Aorta (tissue), 5 donors: ENCODE measurements around the gene PRKCE. TPM values are rescaled to one million over a fixed set of nuclear protein-coding genes. Genes with fewer than 3 reads are reported as not detected.

Experiments
- ATAC-seq: fragments of 200-7000 bp; cut with Tn5 transposase; one replicate; pipeline ENCODE4 v1.9.1; 2022; ENCODE audit warnings: moderate library complexity; ENCODE audit not compliant: low FRiP score
- DNase-seq, 2 donors: peaks; one replicate each; pipeline ENCODE4 v3.0.0-alpha.2; 2020
- H3K27ac ChIP-seq, 2 donors: one replicate each; pipeline ENCODE4 v1.5.1; 2013; ENCODE audit warnings: low read length in 2 of 2, mild to moderate bottlenecking in 2 of 2, moderate library complexity in 2 of 2, control low read depth in 1 of 2, inconsistent platforms in 1 of 2, low read depth in 1 of 2
- H3K27me3 ChIP-seq, 2 donors: one replicate each; pipeline ENCODE4 v1.6.1; 2013; ENCODE audit warnings: control low read depth in 1 of 2, low read length in 1 of 2, mild to moderate bottlenecking in 1 of 2, moderate library complexity in 1 of 2; ENCODE audit not compliant: insufficient read depth in 2 of 2, control insufficient read depth in 1 of 2
- H3K36me3 ChIP-seq, 2 donors: one replicate each; pipeline ENCODE4 v1.6.1; 2013; ENCODE audit warnings: control low read depth in 1 of 2, low read length in 1 of 2, mild to moderate bottlenecking in 1 of 2; ENCODE audit not compliant: insufficient read depth in 2 of 2, control insufficient read depth in 1 of 2
- H3K4me1 ChIP-seq, 2 donors: one replicate each; pipeline ENCODE4 v1.6.1; 2013; ENCODE audit warnings: low read length in 2 of 2, control low read depth in 1 of 2, mild to moderate bottlenecking in 1 of 2, moderate library complexity in 1 of 2; ENCODE audit not compliant: insufficient read depth in 2 of 2, control insufficient read depth in 1 of 2
- H3K4me3 ChIP-seq, 2 donors: one replicate each; pipeline ENCODE4 v1.5.1; 2013; ENCODE audit warnings: low read length in 2 of 2, control low read depth in 1 of 2, mild to moderate bottlenecking in 1 of 2
- H3K9me3 ChIP-seq: one replicate; pipeline ENCODE4 v1.6.1; 2013; ENCODE audit warnings: mild to moderate bottlenecking, low read length; ENCODE audit not compliant: control insufficient read depth
- WGBS, 2 donors: extraction: QIAGEN DNeasy Blood & Tissue Kit; methylation state at CpG; one replicate each; pipeline ENCODE4 v1.1.7; 2013; 5-methylcytosine and 5-hydroxymethylcytosine counted together
- intact Hi-C, 2 donors: fragments of 100-400 bp; cut with DNase I; formaldehyde crosslinking; loops; one replicate each; pipeline versions ENCODE4 v1.14.2 to v1.15.0; 2022
- polyA plus RNA-seq, 2 donors: library from polyadenylated mRNA; stranded (reverse); fragments of 200-250 nt; gene quantifications; one replicate each; pipeline ENCODE4 v1.2.3, GENCODE V29; 2013
- total RNA-seq, 2 donors: library from RNA; stranded (reverse); fragmentation: NEBNext Ultra II Directional; extraction: Animal tissue kit (Norgen Biotek cat#: 25700); gene quantifications; one replicate each; pipeline ENCODE4 v1.2.1, GENCODE V29; 2021
- donor health status: healthy with polysubstance abuse.
- donor health status: Bipolar disorder and iron deficiency.
- donor health status: DM: no; HTN: no; CAD: no.
- donor health status: DM: no; HTN: no; CAD: no.
- donor health status: DM: yes; HTN: yes; CAD: no.

Gene PRKCE
- total and polyA plus RNA-seq, 4 donors = 1.5 to 23.8 (median 11.2) TPM

DNA sequence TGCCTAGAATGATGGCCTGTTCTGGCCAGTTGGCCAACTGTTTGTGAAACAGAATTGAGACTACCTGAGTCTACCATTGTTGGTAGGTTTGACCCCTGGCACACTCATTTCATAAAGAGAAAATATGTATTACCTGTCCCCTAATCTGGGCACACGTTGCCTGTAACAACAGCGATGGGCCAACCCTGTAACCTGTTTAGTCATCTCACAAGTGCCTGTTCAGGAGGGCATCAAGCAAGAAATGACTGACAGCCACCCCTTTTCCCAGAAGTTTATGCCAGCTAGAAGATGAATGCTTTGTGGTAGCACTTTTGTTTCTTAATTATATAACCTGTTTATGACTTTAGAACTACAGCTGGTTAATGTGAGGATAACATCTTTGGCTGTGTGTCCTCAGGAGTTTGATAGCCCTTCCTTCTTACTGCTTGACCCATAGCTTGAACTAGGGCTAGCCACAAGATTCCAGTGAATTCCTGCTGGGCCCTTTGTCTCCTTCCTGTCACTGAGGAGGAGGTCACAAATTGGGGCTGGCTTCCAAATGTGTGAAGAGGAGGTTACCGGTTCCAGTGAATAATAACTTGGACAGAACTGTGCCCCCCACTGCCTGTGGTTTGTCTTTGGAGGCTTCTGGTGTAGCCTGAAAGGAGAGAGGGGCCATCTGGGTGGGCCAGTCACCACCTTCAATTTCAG lies 371.8 kb downstream of the PRKCE start:
- intact Hi-C loops = no loop called here
- DNase-seq (no peak), ATAC-seq (no peak)
- no peaks in the 10 kb centered on the region for H3K9me3 ChIP-seq
- no peaks in the 10 kb centered on the region for H3K27me3 ChIP-seq
- WGBS, 2 donors = 92 to 99% methylated on average over 3 of the region's 3 CpGs
- H3K36me3 ChIP-seq = no peaks in the 10 kb centered on the region
- no peaks in the 10 kb centered on the region for H3K4me1 ChIP-seq
- H3K27ac ChIP-seq = no peak overlapping the region
- H3K4me3 ChIP-seq = no peak overlapping the region

DNA sequence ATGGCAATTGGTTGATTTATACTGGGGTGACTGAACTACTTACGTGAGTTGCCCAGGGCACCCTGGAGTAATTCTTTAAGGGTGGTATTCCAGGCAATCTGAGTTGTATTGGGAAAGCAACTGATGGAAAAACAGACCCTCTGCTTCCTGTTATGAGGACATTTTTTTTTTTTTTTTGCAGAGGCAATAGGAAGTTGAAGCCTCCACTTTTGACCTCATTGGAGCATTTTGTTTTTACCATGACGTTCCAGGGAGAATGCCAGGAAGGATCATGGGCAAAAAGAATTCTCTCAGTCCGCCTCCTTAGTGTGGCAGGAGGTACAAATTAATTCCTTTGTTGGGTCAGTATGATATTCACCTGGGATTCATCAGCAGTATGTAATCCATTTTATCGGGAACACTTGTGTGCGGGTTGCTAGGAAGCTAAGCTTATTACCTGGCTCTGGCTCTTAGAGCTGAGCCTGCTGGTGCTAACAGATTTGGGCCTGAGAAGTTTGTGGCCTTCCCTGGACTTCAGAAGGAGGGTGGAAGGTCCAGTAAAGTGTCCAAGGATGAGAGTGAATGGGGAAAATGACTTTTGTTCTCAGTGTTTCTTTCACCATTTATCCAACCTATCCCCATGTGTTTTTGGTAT lies 372.8 kb downstream of the PRKCE start:
- DNase-seq (no peak), ATAC-seq (no peak)
- H3K9me3 ChIP-seq = no peaks in the 10 kb centered on the region
- no peak overlapping the region for H3K27ac ChIP-seq
- intact Hi-C loops = no loop called here
- no peaks in the 10 kb centered on the region for H3K4me1 ChIP-seq
- 95 to 99% methylated on average over 5 of the region's 5 CpGs for WGBS, 2 donors
- H3K27me3 ChIP-seq = no peaks in the 10 kb centered on the region
- H3K4me3 ChIP-seq = no peak overlapping the region
- no peaks in the 10 kb centered on the region for H3K36me3 ChIP-seq

DNA sequence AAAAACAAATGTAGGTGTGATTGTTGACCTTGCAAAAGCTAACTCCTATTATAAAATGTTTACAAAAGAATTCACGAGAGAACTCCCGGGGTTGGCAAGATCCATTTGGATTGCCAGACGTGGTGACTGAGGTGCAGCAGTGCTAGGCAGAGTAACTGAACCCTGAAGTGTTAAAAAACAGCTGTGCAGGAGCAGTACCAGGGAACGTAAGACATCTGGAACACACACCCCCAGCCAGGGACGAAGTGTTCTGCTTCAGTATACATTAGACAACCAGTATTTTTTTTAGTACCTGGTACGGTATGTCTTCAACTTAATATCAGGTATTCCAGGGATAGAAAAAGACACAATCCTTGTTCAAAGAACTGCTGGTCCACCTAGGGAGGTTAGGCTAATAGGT lies 373.6 kb downstream of the PRKCE start:
- Histone ChIP-seq H3K27ac (no peak overlapping the region), H3K4me3 (no peak overlapping the region), H3K4me1 (no peaks in the 10 kb centered on the region), H3K36me3 (no peaks in the 10 kb centered on the region), H3K27me3 (no peaks in the 10 kb centered on the region), H3K9me3 (no peaks in the 10 kb centered on the region)
- ATAC-seq (no peak), DNase-seq (no peak)
- intact Hi-C loops = no loop called here
- 54 to 56% methylated on average over 6 of the region's 6 CpGs for WGBS, 2 donors

DNA sequence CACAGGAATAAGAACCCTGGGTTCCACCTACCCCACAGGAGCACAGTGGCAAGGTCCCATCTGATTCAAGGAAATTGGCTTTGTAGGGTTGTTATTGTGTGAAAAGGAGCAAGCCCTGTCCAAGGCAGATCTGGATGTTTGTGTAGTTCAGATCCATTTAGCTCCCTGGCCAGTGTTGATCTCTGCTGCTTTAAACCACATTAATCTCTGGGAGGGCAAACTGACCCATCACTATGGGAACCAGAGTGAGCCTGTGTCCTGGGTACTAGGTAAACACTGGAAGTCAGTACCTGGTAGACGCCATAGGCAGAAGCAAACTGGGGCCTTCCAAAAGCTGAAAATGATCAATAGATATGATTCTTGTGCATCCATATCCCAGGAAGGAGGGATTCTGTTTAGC lies 374.2 kb downstream of the PRKCE start:
- no peak overlapping the region for H3K4me3 ChIP-seq
- no peaks in the 10 kb centered on the region for H3K36me3 ChIP-seq
- ATAC-seq (no peak), DNase-seq (no peak)
- H3K27ac ChIP-seq = no peak overlapping the region
- H3K9me3 ChIP-seq = no peaks in the 10 kb centered on the region
- H3K4me1 ChIP-seq = no peaks in the 10 kb centered on the region
- WGBS, 2 donors = 86 to 97% methylated on average over 1 of the region's 1 CpG
- no peaks in the 10 kb centered on the region for H3K27me3 ChIP-seq
- intact Hi-C loops = no loop called here

DNA sequence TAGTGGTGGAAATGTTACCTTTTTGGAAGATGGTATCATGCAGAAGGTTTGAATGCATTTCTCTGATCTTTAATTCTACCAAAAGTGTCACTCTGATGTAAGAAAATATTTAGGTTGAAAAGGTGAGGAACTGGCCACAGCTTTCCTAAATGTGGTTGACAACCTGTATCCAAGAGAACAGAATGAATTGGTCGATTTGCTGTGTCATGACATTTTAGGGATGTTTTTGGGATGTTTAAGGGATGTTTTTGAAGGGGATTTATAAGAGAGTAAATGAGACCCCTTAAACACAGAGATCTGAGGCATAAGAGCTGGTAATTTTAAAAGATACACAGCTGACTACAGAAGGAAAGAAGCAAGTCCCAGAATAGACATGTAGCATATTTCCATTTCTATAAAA lies 375.0 kb downstream of the PRKCE start:
- Histone ChIP-seq H3K27ac (no peak overlapping the region), H3K9me3 (no peaks in the 10 kb centered on the region), H3K27me3 (no peaks in the 10 kb centered on the region), H3K4me1 (no peaks in the 10 kb centered on the region), H3K4me3 (no peak overlapping the region), H3K36me3 (no peaks in the 10 kb centered on the region)
- intact Hi-C loops = no loop called here
- ATAC-seq (no peak), DNase-seq (no peak)
- WGBS, 2 donors = 83 to 84% methylated on average over 1 of the region's 1 CpG

DNA sequence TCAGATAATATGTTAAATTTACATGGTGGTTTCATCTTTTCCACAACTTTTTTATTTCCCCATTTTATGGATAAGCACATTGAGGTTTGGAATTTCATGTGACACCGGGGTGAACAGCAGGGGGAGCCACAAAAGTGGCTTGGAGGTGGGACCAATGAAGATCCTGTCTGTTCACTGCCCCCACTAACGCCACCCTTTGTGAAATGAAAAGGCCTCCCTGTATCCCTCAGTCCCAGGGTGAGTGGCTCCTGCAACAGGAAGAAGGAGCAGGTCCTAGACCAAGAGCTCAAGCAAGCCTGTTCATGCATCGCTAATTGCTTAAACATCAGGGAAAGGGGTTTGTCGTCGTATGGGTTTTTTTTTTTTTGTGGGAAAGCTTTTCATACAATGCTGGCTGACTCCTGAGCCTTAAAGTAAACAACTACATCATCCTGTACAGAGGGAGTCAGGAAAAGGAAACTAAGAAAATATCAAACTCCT lies 377.9 kb downstream of the PRKCE start:
- no peaks in the 10 kb centered on the region for H3K36me3 ChIP-seq
- no peaks in the 10 kb centered on the region for H3K9me3 ChIP-seq
- no peaks in the 10 kb centered on the region for H3K27me3 ChIP-seq
- ATAC-seq (no peak), DNase-seq (no peak)
- 35 to 41% methylated on average over 5 of the region's 5 CpGs for WGBS, 2 donors
- no peaks in the 10 kb centered on the region for H3K4me1 ChIP-seq
- no peak overlapping the region for H3K4me3 ChIP-seq
- H3K27ac ChIP-seq = no peak overlapping the region
- intact Hi-C loops = no loop called here

DNA sequence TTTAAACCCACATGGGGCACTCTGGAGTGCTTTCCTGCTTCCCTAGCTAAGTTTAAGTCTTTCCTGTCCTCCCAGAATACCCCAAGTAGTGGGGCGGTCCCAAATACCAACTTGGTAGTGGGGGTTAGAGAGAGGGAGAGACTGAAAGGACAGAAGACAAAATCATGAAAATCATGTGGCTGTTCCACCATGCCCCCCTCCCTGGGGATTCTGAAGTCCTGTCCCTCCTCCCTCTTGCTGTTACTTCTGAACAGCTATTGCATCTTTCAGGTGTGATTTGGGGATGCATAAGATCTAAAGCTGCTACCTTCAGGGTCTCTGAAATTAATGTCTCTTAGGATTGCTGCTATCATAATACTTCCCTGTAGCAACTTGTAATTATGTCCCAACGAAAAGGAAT lies 378.9 kb downstream of the PRKCE start:
- Histone ChIP-seq H3K36me3 (no peaks in the 10 kb centered on the region), H3K27ac (no peak overlapping the region), H3K4me3 (no peak overlapping the region), H3K9me3 (no peaks in the 10 kb centered on the region), H3K27me3 (no peaks in the 10 kb centered on the region), H3K4me1 (no peaks in the 10 kb centered on the region)
- no peak for ATAC-seq
- intact Hi-C loops = no loop called here
- 99 to 100% methylated on average over 2 of the region's 2 CpGs for WGBS, 2 donors
- DNase-seq = no peak

DNA sequence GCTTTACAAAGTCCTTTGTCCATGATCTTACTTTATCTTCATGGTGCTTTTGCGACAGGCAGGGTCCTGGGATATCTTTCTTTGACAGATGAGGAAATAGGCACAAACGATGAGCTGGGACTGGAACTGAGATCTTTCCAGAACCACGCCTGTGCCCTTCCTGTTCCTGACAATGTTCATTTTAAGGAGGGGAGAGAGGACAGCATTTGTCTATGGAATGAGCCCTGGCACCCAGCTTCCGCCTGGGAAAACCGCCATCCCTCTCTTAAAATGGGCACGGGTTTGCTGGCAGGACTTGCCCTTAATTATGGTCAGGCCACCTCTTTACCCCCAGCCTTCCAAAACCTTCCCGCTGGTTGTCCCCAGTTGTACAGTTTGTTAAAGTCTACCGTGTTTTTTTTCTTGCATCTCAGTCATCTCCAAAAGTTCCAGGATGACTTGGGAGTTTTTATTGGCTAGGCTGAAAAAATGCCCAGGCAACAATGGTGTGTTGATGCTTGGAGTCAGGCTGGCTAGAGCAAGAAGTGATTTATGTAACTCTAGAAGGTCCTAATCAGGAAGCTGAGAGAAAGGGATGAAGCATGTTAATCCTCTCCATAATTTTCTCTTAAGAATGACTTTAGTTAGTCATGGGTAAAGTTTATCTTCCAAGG lies 380.8 kb downstream of the PRKCE start:
- intact Hi-C loops = no loop called here
- no peaks in the 10 kb centered on the region for H3K9me3 ChIP-seq
- WGBS, 2 donors = 2 to 7% methylated on average over 8 of the region's 8 CpGs

DNA sequence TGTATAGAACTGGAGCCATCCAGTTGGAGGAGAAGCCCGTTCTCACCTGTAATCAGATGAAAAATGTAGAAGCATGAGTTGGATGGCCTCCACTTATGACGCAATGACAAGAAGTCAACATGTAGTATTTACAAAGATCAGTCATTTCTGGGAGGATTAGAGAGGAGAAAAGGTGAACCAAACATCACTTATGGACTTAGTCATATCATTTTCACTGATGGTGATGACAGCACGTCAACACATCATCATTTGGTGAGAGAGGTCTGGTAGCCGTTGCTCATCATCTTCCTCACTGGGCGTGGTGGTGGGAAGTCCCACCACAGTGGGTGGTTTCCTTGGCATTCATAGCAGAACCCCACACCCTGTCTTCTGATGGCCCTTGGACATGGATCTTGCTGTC lies 381.5 kb downstream of the PRKCE start:
- no peaks in the 10 kb centered on the region for H3K4me1 ChIP-seq
- H3K4me3 ChIP-seq = no peak overlapping the region
- no peaks in the 10 kb centered on the region for H3K9me3 ChIP-seq
- intact Hi-C loops = no loop called here
- DNase-seq = no peak
- H3K27me3 ChIP-seq = no peaks in the 10 kb centered on the region
- no peak for ATAC-seq
- no peaks in the 10 kb centered on the region for H3K36me3 ChIP-seq
- 94% methylated on average over 5 of the region's 5 CpGs for WGBS, 2 donors
- peak overlapping the region in 1 of 2 donors; percentile 43 for H3K27ac ChIP-seq

More for the DNA sequence above, 380.8 kb downstream of the PRKCE start:
- peak; percentile 43 for ATAC-seq
- Histone ChIP-seq H3K27ac (peak overlapping the region in 1 of 2 donors; percentile 13), H3K27me3 (no peaks in the 10 kb centered on the region), H3K36me3 (no peaks in the 10 kb centered on the region), H3K4me1 (no peaks in the 10 kb centered on the region), H3K4me3 (no peak overlapping the region)
- DNase-seq = peak in 1 of 2 donors; percentile 82
